PC-3 (cell line): ENCODE results near the gene ACAD9. TPM values are rescaled to one million over a fixed set of nuclear protein-coding genes. Genes with fewer than 3 reads are reported as not detected.

Experiments used
- ATAC-seq: fragments of 200-7000 bp; cut with Tn5 transposase; 2 replicates; pipeline ENCODE4 v1.9.1; 2020; ENCODE audit warnings: mild to moderate bottlenecking, moderate library complexity
- BruUV-seq: library from RNA; stranded (reverse); fragments of 400-500 nt; replicated peaks from 2 replicates; lab custom pipeline; 2021; lab: Mats Ljungman, UMichigan
- CTCF ChIA-PET: fragments of 300-600 bp; sonication (Branson Sonifier 250); formaldehyde crosslinking; loops from one replicate; lab custom pipeline; 2022; ENCODE audit warnings: antibody characterized with exemption; lab: Charles Lee
- POLR2A ChIA-PET: fragments of 300-600 bp; sonication (Branson Sonifier 250); formaldehyde crosslinking; loops from one replicate; lab custom pipeline; 2022; ENCODE audit warnings: antibody characterized with exemption; ENCODE audit not compliant: unreplicated experiment; lab: Charles Lee
- DNase-seq: peaks from one replicate; pipeline ENCODE4 v3.0.0-alpha.2; 2015
- H2AFZ ChIP-seq: fragments of 300-600 bp; sonication (generic); 2 replicates; pipeline ENCODE4 v1.6.0; 2016; ENCODE audit warnings: antibody characterized with exemption, low read length
- H3F3A ChIP-seq: fragments of 300-600 bp; sonication (generic); one replicate; pipeline ENCODE4 v1.6.0; 2017; ENCODE audit warnings: antibody characterized with exemption, low read length, control low read depth, mild to moderate bottlenecking; ENCODE audit not compliant: unreplicated experiment
- H3K27ac ChIP-seq: fragments of 300-600 bp; sonication (generic); 2 replicates; pipeline ENCODE4 v1.5.1; 2016; ENCODE audit warnings: mild to moderate bottlenecking, low read length
- H3K27me3 ChIP-seq: fragments of 300-600 bp; sonication (generic); 2 replicates; pipeline ENCODE4 v1.6.1; 2016; ENCODE audit warnings: low read length, mixed read lengths
- H3K36me3 ChIP-seq: fragments of 300-600 bp; sonication (generic); 2 replicates; pipeline ENCODE4 v1.6.1; 2016; ENCODE audit warnings: low read depth, mixed run types, low read length, mixed read lengths
- H3K4me1 ChIP-seq: fragments of 300-600 bp; sonication (generic); 2 replicates; pipeline ENCODE4 v1.5.1; 2016; ENCODE audit warnings: low read length; ENCODE audit not compliant: insufficient read depth
- H3K4me2 ChIP-seq: fragments of 300-600 bp; sonication (generic); 2 replicates; pipeline ENCODE4 v1.6.0; 2016; ENCODE audit warnings: low read length
- H3K4me3 ChIP-seq: fragments of 300-600 bp; sonication (generic); 2 replicates; pipeline ENCODE4 v1.5.1; 2016; ENCODE audit warnings: mild to moderate bottlenecking, low read length, mixed read lengths
- H3K79me2 ChIP-seq: fragments of 300-600 bp; sonication (generic); 2 replicates; pipeline ENCODE4 v1.6.1; 2017; ENCODE audit warnings: low read length, mixed read lengths
- H3K9ac ChIP-seq: fragments of 300-600 bp; sonication (generic); 2 replicates; pipeline ENCODE4 v1.6.0; 2016; ENCODE audit warnings: mild to moderate bottlenecking, low read length
- H3K9me2 ChIP-seq: fragments of 300-600 bp; sonication (generic); replicated peaks from 2 replicates; pipeline ENCODE4 v1.6.1; 2016; ENCODE audit warnings: mixed run types, low read length, mixed read lengths
- H3K9me3 ChIP-seq: fragments of 300-600 bp; sonication (generic); 2 replicates; pipeline ENCODE4 v1.6.1; 2016; ENCODE audit warnings: low read length, mixed read lengths
- H4K20me1 ChIP-seq: fragments of 300-600 bp; sonication (generic); 2 replicates; pipeline ENCODE4 v1.6.1; 2016; ENCODE audit warnings: low read length, mixed read lengths
- EZH2 ChIP-seq: fragments of 300-600 bp; sonication (generic); IDR thresholded peaks from one replicate; pipeline ENCODE4 v1.6.1; 2017; ENCODE audit warnings: antibody characterized with exemption, mild to moderate bottlenecking, low read length; ENCODE audit not compliant: unreplicated experiment
- EZH2phosphoT487 ChIP-seq: fragments of 300-600 bp; sonication (generic); IDR thresholded peaks from 2 replicates; pipeline ENCODE4 v1.6.1; 2018; ENCODE audit warnings: mild to moderate bottlenecking, antibody characterized with exemption, low read length, borderline replicate concordance
- intact Hi-C: fragments of 100-400 bp; cut with micrococcal nuclease; formaldehyde crosslinking; loops from 2 replicates; pipeline ENCODE4 v1.9.0; 2023
- total RNA-seq: library from RNA; depleted of rRNA; stranded (reverse); fragments of >200 nt; gene quantifications from 2 replicates; pipeline ENCODE4 v1.2.3, GENCODE V29; 2014
- TF ChIP-seq, protein P1 (sequence below): fragments of 300-600 bp; sonication (generic); conservative IDR thresholded peaks from 2 replicates; pipeline ENCODE4 v1.5.1; 2017; ENCODE audit warnings: antibody characterized with exemption, low read depth, mild to moderate bottlenecking, low read length

The ACAD9 gene
- total RNA-seq, 1 experiment from 2014 or later = 38.6 TPM

DNA sequence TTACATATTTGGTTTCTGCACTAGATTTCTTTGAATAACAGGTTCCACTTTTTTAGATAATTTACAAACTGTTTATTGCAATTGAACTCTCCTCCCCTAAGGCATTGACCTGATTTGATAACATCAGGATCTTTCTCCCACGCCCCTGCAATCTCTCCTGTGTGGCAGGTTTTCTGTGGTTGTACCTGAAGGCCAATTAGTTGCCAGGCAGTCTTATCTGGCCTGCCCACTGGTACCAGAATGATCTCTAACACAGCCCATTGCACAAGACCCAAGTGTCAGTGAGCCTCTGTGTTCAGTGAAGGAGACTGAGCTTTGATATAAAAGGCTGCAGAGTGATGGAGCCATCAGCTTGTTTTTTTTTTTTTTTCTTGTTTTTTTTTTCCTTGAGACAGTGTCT lies 3.3 kb downstream of the ACAD9 start:
- DNase-seq = no peak

DNA sequence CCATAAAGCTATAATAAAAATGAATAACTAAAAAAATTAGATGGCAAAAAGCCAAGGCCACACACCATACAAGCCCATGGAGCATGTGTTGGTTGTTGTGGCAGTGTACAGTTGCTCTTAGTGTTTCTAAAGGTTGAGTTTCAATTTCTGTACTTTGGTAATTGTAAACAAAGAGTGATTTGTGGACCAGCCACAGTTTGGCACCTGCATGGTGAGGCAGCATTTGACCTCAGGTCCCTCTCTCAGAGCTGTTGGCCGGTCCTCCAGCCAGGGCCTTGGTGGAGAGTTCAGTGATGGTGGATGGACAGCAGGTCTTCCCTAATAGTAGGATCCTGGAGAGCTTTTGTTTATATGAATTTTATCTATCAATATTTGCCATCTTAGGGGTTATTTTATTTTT lies 5.6 kb downstream of the ACAD9 start:
- H3K9me2 ChIP-seq = no peaks in the 10 kb centered on the region
- no peak overlapping the region for H2AFZ ChIP-seq
- intact Hi-C loops = no loop called here
- no peak overlapping the region for H3K4me2 ChIP-seq
- no TSS peak for BruUV-seq
- no peak for DNase-seq
- H3K4me1 ChIP-seq = peaks cover 23% of the 10 kb centered on the region
- H3K4me3 ChIP-seq = no peak overlapping the region
- no peak for ATAC-seq
- no peak overlapping the region for H3K27ac ChIP-seq
- no peaks in the 10 kb centered on the region; the same call in 1 of the 2 replicates for H3K36me3 ChIP-seq
- no peaks in the 10 kb centered on the region for H3F3A ChIP-seq
- no peaks in the 10 kb centered on the region for H4K20me1 ChIP-seq
- POLR2A ChIA-PET = no interaction called here
- no peaks in the 10 kb centered on the region for H3K27me3 ChIP-seq
- no peak for TF ChIP-seq EZH2phosphoT487
- TF ChIP-seq, protein P1, sequence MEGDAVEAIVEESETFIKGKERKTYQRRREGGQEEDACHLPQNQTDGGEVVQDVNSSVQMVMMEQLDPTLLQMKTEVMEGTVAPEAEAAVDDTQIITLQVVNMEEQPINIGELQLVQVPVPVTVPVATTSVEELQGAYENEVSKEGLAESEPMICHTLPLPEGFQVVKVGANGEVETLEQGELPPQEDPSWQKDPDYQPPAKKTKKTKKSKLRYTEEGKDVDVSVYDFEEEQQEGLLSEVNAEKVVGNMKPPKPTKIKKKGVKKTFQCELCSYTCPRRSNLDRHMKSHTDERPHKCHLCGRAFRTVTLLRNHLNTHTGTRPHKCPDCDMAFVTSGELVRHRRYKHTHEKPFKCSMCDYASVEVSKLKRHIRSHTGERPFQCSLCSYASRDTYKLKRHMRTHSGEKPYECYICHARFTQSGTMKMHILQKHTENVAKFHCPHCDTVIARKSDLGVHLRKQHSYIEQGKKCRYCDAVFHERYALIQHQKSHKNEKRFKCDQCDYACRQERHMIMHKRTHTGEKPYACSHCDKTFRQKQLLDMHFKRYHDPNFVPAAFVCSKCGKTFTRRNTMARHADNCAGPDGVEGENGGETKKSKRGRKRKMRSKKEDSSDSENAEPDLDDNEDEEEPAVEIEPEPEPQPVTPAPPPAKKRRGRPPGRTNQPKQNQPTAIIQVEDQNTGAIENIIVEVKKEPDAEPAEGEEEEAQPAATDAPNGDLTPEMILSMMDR = no peak
- no peak for TF ChIP-seq EZH2
- no peak overlapping the region for H3K9ac ChIP-seq
- H3K79me2 ChIP-seq = peaks cover 49% of the 10 kb centered on the region
- CTCF ChIA-PET = no interaction called here
- H3K9me3 ChIP-seq = no peaks in the 10 kb centered on the region

More for the DNA sequence above, 3.3 kb downstream of the ACAD9 start:
- Histone ChIP-seq H3K9ac (no peak overlapping the region), H3K4me1 (peaks cover 36% of the 10 kb centered on the region), H3K4me2 (no peak overlapping the region), H3K9me3 (no peaks in the 10 kb centered on the region), H3K27ac (no peak overlapping the region), H3F3A (no peaks in the 10 kb centered on the region), H4K20me1 (no peaks in the 10 kb centered on the region), H3K36me3 (no peaks in the 10 kb centered on the region; the same call in 1 of the 2 replicates), H3K79me2 (peaks cover 69% of the 10 kb centered on the region), H3K27me3 (no peaks in the 10 kb centered on the region), H2AFZ (no peak overlapping the region), H3K9me2 (no peaks in the 10 kb centered on the region), H3K4me3 (no peak overlapping the region)
- no peak for ATAC-seq
- POLR2A ChIA-PET = no interaction called here
- no TSS peak for BruUV-seq
- intact Hi-C loops = no loop called here
- TF ChIP-seq EZH2 (no peak), EZH2phosphoT487 (no peak)
- TF ChIP-seq, protein P1 = no peak
- CTCF ChIA-PET = no interaction called here

DNA sequence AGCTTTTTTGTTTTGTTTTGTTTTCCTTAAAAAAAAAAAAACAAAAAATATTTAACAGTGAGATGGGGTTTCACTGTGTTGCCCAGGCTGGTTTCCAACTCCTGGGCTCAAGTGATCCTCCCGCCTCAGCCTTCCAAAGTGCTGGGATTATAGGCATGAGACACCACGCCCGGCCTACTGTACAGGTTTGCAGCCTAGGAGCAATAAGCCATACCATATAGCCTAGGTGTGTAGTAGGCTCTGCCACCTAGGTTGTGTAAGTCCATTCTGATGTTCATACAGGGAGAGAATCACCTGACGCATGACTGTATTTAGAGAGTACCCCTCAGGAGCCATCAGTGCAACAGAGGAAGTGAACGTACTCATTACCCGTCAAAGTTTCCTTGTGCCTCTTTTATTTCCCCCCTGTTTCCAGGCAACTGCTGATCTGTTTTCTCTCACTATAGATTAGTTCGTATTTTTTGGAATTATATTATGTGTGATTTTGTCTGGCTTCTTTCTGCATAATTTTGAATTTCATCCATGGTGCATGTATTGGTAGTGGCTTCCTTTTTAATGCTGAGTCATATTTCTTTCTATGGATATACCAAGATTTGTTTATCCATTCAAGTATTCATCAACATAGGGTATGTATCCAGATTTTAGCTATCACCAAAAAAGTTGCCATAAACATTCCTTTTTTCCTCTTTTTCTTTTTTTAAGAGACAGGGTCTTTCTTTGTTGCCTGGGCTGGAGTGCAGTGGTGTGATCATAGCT lies 9.9 kb downstream of the ACAD9 start:
- TF ChIP-seq EZH2 (no peak), EZH2phosphoT487 (no peak)
- TF ChIP-seq, protein P1 = no peak
- DNase-seq (no peak), ATAC-seq (no peak)
- Histone ChIP-seq H3K4me2 (no peak overlapping the region), H3K27ac (no peak overlapping the region), H3K9me3 (no peaks in the 10 kb centered on the region), H3K9me2 (no peaks in the 10 kb centered on the region), H3K36me3 (peaks cover 3% of the 10 kb centered on the region), H3K4me3 (no peak overlapping the region), H3K79me2 (peaks cover 6% of the 10 kb centered on the region), H3K4me1 (no peaks in the 10 kb centered on the region), H2AFZ (no peak overlapping the region), H3K9ac (no peak overlapping the region), H3F3A (no peaks in the 10 kb centered on the region), H3K27me3 (no peaks in the 10 kb centered on the region), H4K20me1 (no peaks in the 10 kb centered on the region)
- POLR2A ChIA-PET = no interaction called here
- CTCF ChIA-PET = no interaction called here
- no TSS peak for BruUV-seq
- intact Hi-C loops = no loop called here
